Cortex of kidney (tissue), 1 donor: Measurements from ENCODE around the gene ARG2.
"Not testable (repeated sequence)": the region's sequence is repeated elsewhere in the genome, so short reads cannot be mapped to it uniquely, and the experiment has no call there.

ENCODE experiments used
- DNase-seq: peaks from one replicate; lab custom pipeline; 2025; lab: John Stamatoyannopoulos, UW

The ARG2 gene

DNA sequence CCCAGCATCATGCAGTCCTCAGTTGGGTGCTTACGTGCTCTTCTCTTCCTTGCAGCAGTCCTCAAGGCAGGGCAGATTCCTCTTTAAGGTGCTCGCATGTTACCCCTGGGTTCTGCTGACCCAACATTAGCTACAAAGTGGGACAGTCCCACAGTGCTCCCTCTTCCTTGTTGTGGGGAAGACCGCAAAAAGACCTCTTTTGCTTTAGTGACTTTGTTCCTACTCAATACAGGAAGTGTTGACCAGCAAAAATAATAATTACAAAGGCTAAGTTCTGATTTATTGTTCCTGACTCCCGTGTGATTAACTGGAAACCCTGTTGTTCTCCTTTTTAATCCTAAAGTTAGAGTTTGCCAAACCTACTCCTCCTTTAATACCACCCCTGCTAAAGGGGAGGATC is 33.4 kb upstream of the ARG2 start:
- DNase-seq: no peak

DNA sequence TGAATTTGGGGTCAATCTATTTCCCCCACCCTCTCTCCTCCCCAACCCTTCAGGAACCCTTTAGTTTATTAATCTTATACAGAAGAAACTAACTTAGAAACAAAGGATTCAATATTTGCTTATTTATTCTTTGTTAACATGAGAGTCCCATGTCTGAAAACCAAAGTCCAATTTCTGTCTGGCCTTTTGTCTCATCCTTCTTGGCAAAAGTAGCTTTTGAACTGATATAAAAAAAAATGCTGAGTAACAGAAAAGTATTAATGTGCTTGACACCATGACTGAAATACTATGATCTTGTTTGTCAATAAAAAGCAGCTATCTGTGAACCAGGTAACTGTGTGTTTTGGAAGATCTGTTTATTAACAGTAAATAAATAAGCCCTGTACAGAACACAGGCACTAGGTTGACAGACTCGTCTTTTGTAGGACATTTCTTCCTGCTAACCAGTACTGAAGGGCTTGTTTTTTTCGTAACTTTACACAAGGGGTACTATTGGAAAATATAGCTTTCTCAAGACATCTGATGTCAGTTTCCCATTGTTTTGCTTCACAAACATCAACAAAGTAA is 30.4 kb upstream of the ARG2 start:
- no peak for DNase-seq

GRCh38 chr14:67593650-67594049 is 26.1 kb upstream of the ARG2 start:
- DNase-seq: not testable (repeated sequence)

- no peak for DNase-seq
These were observed 24.3 kb upstream of the ARG2 start for GRCh38 chr14:67595392-67595791.

DNA sequence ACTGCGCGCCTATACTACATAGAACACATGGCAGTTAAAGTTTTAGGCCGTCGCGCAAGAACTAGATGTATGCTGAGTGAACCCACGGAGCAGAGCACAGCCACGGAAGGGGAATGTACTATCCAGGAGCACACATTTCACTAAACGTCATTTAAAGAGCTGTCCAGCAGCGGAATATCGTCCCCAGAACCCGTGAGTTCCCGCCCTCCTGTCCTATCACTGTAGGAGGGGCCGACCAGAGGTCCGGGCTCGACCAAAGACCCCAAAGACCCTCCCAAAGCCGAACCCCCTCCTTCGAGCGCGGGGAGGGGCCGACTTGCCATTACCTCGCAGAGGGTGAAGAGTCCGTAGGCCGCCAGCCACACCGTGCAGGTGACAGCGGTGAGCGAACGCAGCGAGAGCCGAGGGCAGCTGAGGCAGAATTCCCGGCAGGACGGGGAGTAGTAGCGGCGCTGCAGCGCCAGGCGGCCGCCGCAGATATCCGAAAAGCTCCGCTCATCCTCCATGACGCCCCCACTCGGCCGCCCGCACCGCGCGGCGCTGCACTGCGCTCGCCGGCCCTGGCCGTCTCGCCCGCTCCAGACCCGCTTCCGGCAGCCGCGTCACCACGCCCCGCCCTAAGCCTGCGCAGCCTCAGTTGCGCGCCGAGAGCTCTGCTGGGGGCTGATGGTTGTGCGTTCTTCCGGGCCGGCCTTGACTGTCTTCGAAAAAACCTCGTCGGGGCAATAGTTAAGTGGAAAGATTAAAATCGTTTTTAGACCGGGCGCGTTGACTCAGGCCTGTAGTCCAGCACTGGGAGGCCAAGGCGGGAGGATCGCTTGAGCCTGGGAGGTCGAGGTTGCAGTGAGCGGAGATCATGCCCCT is 19.8 kb upstream of the ARG2 start, which contains the start of gene PIGH:
TSS of gene PIGH (minus strand) at position 571 of the 864 bp plus-strand sequence. CDS start at position 506, 65 bp downstream.
- DNase-seq: peak; percentile 71

- not testable (repeated sequence) for DNase-seq
These were observed 19.2 kb upstream of the ARG2 start for GRCh38 chr14:67600562-67600974.

- no peak for DNase-seq
These were observed 17.6 kb upstream of the ARG2 start for GRCh38 chr14:67602076-67602475.

GRCh38 chr14:67602995-67603545 is 16.6 kb upstream of the ARG2 start:
- DNase-seq: no peak

DNA sequence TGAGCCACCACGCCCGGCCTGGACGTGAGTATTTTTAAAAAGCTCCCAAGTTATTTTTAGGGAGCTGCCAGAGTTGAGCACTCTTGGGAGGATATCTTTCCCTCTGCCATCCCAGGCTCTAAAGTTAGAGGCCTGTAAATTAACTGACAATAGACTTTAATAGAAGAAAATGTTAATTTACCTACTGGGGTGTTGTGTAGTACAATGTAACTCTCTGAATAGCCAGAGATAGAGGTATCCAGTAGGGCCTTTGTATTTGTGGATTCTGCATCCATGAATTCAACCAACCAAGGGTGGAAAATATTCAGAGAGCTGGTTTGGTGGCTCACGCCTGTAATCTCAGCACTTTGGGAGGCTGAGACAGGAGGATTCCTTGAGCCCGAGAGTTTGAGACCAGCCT is 12.1 kb upstream of the ARG2 start:
- DNase-seq: no peak

DNA sequence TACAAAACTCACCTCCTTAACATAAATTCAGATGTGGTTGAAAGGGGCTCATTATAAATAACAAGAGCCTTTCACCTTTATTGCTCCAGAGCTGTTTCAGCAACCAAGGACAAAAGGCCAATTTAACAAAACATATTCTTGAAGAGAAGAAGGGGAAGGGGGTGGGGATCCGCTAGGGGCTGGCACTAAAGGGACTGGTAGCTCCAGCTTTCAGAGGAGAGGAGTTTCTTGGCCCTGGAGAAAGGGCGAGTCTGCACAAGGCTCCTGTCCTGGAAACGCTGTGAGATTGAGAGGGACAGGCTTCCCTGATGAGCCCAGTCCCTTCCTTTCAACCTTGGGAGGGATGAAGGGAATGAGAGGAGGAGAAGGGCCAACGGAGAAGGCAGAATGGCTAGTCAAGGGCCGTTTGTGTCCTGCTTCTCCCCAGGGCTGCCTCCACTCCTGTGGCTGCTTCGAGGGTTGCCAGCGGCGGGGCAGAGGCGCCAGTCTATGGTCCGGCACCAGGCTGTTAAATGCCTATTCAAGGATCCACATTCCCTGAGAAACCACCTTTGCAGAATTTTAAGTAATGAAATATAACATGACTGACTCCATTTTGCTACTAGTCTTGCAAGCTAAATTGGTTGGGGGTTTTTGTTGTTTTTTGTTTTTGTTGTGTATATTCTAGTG is 9.9 kb upstream of the ARG2 start:
- no peak for DNase-seq

GRCh38 chr14:67610491-67610890 is 9.2 kb upstream of the ARG2 start:
- no peak for DNase-seq

DNA sequence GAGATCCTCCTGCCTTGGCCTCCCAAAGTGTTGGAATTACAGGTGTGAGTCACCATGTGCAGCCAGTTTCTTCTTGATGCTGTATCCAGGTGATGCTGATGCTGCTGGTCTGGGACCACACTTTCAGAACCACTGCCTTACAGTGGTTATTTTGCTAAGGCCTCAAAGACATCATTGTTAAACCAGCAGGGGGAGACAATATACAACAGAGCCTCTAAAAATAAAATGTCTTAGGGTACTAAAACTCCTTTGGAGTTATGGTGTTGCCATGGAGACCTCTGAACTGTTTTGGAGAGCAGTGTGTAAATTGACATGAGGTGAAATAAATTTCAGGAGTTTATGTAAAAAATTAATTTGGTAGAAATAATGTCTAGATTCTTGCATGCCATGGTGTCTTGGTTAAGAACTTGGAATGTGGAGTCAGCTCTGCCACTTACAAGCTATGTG is 1.1 kb upstream of the ARG2 start:
- DNase-seq: no peak

- DNase-seq: no peak
These were observed 581 bp downstream of the ARG2 start for GRCh38 chr14:67620217-67620785.

GRCh38 chr14:67622675-67623074 is 3.0 kb downstream of the ARG2 start:
- no peak for DNase-seq

DNA sequence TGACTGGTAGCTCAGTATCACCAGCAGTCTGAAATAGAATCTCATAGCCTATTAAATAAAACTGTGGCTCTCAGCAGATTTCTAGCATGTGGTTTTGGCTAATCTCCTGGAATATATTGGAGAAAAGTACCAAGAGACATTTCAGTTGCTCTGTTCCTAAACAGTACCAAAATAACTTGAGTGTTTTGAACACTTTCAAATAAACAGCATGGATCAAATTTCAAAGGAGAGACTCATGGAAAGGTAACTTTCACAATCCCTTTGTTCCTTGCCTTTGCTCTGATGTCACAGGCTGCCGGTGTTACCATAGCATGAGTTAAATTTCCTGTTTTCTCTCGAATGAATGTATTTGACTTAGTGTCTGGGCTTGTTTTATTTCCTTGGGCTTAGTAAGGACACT is 3.4 kb downstream of the ARG2 start:
- no peak for DNase-seq

GRCh38 chr14:67626131-67626530 is 6.4 kb downstream of the ARG2 start:
- not testable (repeated sequence) for DNase-seq

- no peak for DNase-seq
These were observed 7.8 kb downstream of the ARG2 start for GRCh38 chr14:67627519-67627918.

GRCh38 chr14:67630186-67630585 is 10.5 kb downstream of the ARG2 start:
- DNase-seq: no peak

DNA sequence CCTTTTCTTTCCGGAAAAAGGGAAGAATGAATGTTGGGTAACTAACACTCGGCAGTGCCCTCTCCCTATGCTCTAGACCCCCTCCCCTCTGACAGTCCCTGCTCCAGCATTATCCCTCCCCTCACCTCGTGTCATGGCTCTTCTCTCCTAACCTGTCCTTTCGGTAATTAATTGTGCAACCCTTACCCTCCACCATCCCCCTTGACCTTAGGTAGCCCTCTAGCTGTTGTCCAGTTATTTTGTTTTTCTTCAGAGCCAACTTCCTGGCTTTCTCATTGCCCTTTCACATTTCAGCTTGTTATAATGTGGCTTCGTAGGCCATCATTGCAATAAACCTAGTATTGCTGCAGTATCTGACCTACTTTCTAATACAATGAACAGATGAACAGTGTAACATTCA is 11.2 kb downstream of the ARG2 start:
- DNase-seq: no peak

- DNase-seq: no peak
These were observed 13.9 kb downstream of the ARG2 start for GRCh38 chr14:67633451-67634147.

DNA sequence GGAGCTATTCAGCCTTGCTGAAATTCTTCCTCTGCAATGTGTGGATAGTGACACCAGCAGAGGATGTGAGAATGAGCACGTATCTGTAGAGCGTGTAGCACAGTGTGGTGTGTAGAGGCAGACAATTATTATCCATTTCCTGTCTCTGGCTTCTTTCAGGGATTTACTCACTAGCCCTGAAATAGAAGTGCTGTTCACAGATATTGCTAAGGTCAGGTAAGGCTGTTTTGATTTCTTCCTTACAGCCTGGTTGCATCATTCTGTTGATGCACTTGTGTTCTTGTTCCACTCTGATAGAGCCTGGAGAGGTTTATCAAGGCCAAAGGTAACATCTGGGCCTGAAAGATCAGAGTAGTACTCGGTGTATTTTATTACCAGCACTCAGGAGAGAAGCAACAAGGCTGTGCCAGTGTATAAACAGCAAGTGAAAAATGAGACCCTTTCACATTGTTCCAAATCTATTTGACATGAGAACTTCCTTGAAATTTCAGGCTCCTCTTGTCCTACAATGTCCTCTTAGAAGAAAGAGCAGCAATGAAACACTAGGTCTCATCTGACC is 16.7 kb downstream of the ARG2 start:
- DNase-seq: no peak
